HEK293T (cell line): ENCODE measurements around the gene MYO16.

ENCODE experiments used
- BHLHE40 ChIP-seq: fragments of 450-650 bp; IDR thresholded peaks from 2 replicates; pipeline ENCODE4 v1.6.1; 2016; ENCODE audit warnings: mild to moderate bottlenecking, moderate library complexity, borderline replicate concordance
- FOXA1 ChIP-seq: fragments of 450-650 bp; IDR thresholded peaks from 2 replicates; pipeline ENCODE4 v1.6.1; 2016; ENCODE audit warnings: mild to moderate bottlenecking
- FOXK2 ChIP-seq: fragments of 450-650 bp; IDR thresholded peaks from 2 replicates; pipeline ENCODE4 v1.6.1; 2016; ENCODE audit warnings: mild to moderate bottlenecking
- ZNF384 ChIP-seq: fragments of 450-650 bp; IDR thresholded peaks from 2 replicates; pipeline ENCODE4 v1.6.1; 2016

- TF ChIP-seq FOXA1 (no peak), ZNF384 (no peak), BHLHE40 (no peak), FOXK2 (no peak)
These were observed 122.9 kb downstream of the MYO16 start for GRCh38 chr13:108752276-108752675.
